ENCODE data around the gene FOXK2. TPM values are rescaled to one million over a fixed set of nuclear protein-coding genes. Genes with fewer than 3 reads are reported as not detected.

FOXK2 gene
- total RNA-seq, 1 donor from 2014 or later: 76.6 TPM

- TF ChIP-seq, protein P1, sequence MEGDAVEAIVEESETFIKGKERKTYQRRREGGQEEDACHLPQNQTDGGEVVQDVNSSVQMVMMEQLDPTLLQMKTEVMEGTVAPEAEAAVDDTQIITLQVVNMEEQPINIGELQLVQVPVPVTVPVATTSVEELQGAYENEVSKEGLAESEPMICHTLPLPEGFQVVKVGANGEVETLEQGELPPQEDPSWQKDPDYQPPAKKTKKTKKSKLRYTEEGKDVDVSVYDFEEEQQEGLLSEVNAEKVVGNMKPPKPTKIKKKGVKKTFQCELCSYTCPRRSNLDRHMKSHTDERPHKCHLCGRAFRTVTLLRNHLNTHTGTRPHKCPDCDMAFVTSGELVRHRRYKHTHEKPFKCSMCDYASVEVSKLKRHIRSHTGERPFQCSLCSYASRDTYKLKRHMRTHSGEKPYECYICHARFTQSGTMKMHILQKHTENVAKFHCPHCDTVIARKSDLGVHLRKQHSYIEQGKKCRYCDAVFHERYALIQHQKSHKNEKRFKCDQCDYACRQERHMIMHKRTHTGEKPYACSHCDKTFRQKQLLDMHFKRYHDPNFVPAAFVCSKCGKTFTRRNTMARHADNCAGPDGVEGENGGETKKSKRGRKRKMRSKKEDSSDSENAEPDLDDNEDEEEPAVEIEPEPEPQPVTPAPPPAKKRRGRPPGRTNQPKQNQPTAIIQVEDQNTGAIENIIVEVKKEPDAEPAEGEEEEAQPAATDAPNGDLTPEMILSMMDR (IDR thresholded peaks at IDR 0.05; ENCODE audit: unreplicated experiment): no peak
- Mint-ChIP-seq H3K4me3 (ENCODE audit: low read depth) (no peak overlapping the region), H3K27ac (no peak overlapping the region), H3K4me1 (ENCODE audit: low read depth) (peaks cover 9% of the 10 kb centered on the region), H3K27me3 (no peaks in the 10 kb centered on the region), H3K36me3 (ENCODE audit: insufficient read depth) (peaks cover 9% of the 10 kb centered on the region), H3K9me3 (ENCODE audit: low read depth) (no peaks in the 10 kb centered on the region)
- DNase-seq (ENCODE audit: low spot score, unreplicated experiment): no peak
Measured at GRCh38 chr17:82595893-82596292, 76.4 kb downstream of the FOXK2 start.

DNA sequence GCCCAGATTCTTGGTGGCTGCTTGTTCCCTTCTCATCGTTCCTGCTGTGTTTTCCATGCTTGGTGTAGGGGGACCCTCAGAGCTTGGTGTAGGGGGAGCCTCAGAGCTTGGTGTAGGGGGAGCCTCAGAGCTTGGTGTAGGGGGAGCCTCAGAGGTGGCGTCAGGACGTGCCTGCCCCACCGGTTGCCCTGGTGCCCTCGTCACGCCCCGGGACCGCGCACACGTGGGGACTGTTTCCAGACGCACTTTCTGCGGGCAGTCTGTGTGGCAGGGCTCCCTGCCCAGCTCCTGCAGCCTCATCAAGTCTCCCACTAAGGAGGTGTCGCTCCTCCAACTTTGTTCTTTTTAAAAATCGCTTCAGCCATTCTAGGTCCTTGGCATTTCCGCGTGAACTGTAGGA, 76.8 kb downstream of the FOXK2 start:
- Mint-ChIP-seq H3K4me3 (ENCODE audit: low read depth) (no peak overlapping the region), H3K27me3 (no peaks in the 10 kb centered on the region), H3K4me1 (ENCODE audit: low read depth) (peaks cover 9% of the 10 kb centered on the region), H3K36me3 (ENCODE audit: insufficient read depth) (peaks cover 13% of the 10 kb centered on the region), H3K9me3 (ENCODE audit: low read depth) (no peaks in the 10 kb centered on the region), H3K27ac (no peak overlapping the region)
- no peak for DNase-seq (ENCODE audit: low spot score, unreplicated experiment)
- TF ChIP-seq, protein P1 (IDR thresholded peaks at IDR 0.05; ENCODE audit: unreplicated experiment): no peak

- peaks cover 15% of the 10 kb centered on the region for H3K36me3 Mint-ChIP-seq (ENCODE audit: insufficient read depth)
- H3K4me1 Mint-ChIP-seq (ENCODE audit: low read depth): peaks cover 9% of the 10 kb centered on the region
- H3K9me3 Mint-ChIP-seq (ENCODE audit: low read depth): no peaks in the 10 kb centered on the region
- no peaks in the 10 kb centered on the region for H3K27me3 Mint-ChIP-seq
- no peak overlapping the region for H3K4me3 Mint-ChIP-seq (ENCODE audit: low read depth)
- H3K27ac Mint-ChIP-seq: peak overlapping the region; percentile 37
- TF ChIP-seq, protein P1 (IDR thresholded peaks at IDR 0.05; ENCODE audit: unreplicated experiment): no peak
- DNase-seq (ENCODE audit: low spot score, unreplicated experiment): no peak
Measured at GRCh38 chr17:82596837-82597672, 77.5 kb downstream of the FOXK2 start.

- DNase-seq (ENCODE audit: low spot score, unreplicated experiment): no peak
- Mint-ChIP-seq H3K9me3 (ENCODE audit: low read depth) (no peaks in the 10 kb centered on the region), H3K4me1 (ENCODE audit: low read depth) (peaks cover 2% of the 10 kb centered on the region), H3K4me3 (ENCODE audit: low read depth) (no peak overlapping the region), H3K27me3 (no peaks in the 10 kb centered on the region), H3K36me3 (ENCODE audit: insufficient read depth) (peaks cover 24% of the 10 kb centered on the region), H3K27ac (no peak overlapping the region)
- TF ChIP-seq, protein P1 (IDR thresholded peaks at IDR 0.05; ENCODE audit: unreplicated experiment): no peak
Measured at GRCh38 chr17:82598256-82599119, 79.0 kb downstream of the FOXK2 start.
